Epithelial cell of proximal tubule (primary cell): ENCODE data around the gene MEPCE. TPM values are rescaled to one million over a fixed set of nuclear protein-coding genes. Genes with fewer than 3 reads are reported as not detected.
"Not testable (repeated sequence)": the region's sequence is repeated elsewhere in the genome, so short reads cannot be mapped to it uniquely, and the experiment has no call there.

Experiments
- DNase-seq: peaks from one replicate; pipeline ENCODE4 v3.0.0-alpha.2; 2011; ENCODE audit warnings: low read depth
- H3K4me3 ChIP-seq: 2 replicates; pipeline ENCODE4 v1.5.1; 2011; ENCODE audit warnings: low read depth, mild to moderate bottlenecking, low read length
- CTCF ChIP-seq: conservative IDR thresholded peaks from 2 replicates; pipeline ENCODE4 v1.5.1; 2012; ENCODE audit warnings: low read depth, mild to moderate bottlenecking, low read length
- total RNA-seq: library from RNA; depleted of rRNA; stranded (reverse); fragments of >200 nt; gene quantifications from 2 replicates; pipeline ENCODE4 v1.2.3, GENCODE V29; 2015

The MEPCE gene, protein sequence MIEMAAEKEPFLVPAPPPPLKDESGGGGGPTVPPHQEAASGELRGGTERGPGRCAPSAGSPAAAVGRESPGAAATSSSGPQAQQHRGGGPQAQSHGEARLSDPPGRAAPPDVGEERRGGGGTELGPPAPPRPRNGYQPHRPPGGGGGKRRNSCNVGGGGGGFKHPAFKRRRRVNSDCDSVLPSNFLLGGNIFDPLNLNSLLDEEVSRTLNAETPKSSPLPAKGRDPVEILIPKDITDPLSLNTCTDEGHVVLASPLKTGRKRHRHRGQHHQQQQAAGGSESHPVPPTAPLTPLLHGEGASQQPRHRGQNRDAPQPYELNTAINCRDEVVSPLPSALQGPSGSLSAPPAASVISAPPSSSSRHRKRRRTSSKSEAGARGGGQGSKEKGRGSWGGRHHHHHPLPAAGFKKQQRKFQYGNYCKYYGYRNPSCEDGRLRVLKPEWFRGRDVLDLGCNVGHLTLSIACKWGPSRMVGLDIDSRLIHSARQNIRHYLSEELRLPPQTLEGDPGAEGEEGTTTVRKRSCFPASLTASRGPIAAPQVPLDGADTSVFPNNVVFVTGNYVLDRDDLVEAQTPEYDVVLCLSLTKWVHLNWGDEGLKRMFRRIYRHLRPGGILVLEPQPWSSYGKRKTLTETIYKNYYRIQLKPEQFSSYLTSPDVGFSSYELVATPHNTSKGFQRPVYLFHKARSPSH
- 26.5 and 34.1 TPM in 2 replicates for total RNA-seq

GRCh38 chr7:100429637-100430492, at the start of gene MEPCE:
Gene MEPCE (plus strand): TSS chr7:100429831. CDS start chr7:100430019, 188 bp downstream.
- TF ChIP-seq CTCF = no peak
- peak within 1 kb of the TSS; percentile 92 for H3K4me3 ChIP-seq
- peak; percentile 40 for DNase-seq

- TF ChIP-seq CTCF = no peak
- no peak overlapping the region for H3K4me3 ChIP-seq
- DNase-seq = no peak
Measured at GRCh38 chr7:100380196-100380595, 49.4 kb upstream of the MEPCE start.

DNA sequence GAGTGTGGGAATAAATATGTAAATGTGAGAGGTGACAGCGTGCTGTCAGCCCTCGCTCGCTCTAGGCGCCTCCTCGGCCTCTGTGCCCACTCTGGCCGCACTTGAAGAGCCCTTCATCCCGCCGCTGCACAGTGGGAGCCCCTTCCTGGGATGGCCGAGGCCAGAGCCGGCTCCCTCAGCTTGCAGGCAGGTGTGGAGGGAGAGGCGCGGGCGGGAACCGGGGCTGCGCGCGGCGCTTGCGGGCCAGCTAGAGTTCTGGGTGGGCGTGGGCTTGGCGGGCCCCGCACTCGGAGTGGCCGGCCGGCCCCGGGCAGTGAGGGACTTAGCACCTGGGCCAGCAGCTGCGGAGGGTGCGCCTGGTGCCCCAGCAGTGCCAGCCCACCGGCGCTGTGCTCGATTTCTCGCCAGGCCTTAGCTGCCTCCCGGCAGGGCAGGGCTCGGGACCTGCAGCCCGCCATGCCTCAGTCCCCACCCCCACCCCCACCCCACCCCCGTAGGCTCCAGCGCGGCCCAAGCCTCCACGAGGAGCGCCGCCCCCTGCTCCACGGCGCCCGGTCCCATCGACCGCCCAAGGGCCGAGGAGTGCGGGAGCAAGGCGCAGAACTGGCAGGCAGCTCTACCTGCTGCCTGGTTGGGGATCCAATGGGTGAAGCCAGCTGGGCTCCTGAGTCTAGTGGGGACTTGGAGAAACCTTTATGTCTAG, 47.9 kb upstream of the MEPCE start:
- not testable (repeated sequence) for H3K4me3 ChIP-seq, DNase-seq

DNA sequence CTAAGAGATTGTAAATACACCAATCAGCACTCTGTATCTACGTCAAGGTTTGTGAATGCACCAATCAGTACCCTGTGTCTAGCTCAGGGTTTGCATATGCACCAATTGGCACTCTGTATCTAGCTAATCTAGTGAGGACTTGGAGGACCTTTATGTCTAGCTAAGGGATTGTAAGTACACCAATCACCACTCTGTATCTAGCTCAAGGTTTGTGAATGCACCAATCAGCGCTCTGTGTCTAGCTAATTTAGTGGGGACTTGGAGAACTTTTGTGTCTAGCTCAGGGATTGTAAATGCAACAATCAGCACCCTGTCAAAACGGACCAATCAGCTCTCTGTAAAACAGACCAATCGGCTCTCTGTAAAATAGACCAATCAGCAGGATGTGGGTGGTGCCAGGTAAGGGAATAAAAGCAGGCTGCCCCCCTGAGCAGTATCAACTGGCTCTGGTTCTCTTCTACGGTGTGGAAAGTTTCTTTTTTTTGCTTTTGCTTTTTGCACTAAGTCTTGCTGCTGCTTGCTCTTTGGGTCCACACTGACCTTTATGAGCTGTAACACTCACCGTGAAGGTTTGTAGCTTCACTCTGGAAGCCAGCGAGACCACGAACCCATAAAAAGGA, 47.3 kb upstream of the MEPCE start:
- DNase-seq, H3K4me3 ChIP-seq: not testable (repeated sequence)

- TF ChIP-seq CTCF = no peak
- H3K4me3 ChIP-seq = no peak overlapping the region
- DNase-seq = no peak
Measured at GRCh38 chr7:100384628-100385294, 44.9 kb upstream of the MEPCE start.

- no peak overlapping the region for H3K4me3 ChIP-seq
Measured at GRCh38 chr7:100386940-100387339, 42.7 kb upstream of the MEPCE start.

More at GRCh38 chr7:100386940-100387339, 42.7 kb upstream of the MEPCE start:
- TF ChIP-seq CTCF = no peak
- DNase-seq = no peak
